GM13976 (cell line): Measurements from ENCODE around the gene RPS6KA2.

Experiments used
- DNase-seq: peaks from one replicate; pipeline ENCODE4 v3.0.0; 2012; ENCODE audit warnings: low spot score
- CTCF ChIP-seq: IDR thresholded peaks from 2 replicates; pipeline ENCODE4 v1.5.1; 2012; ENCODE audit warnings: borderline replicate concordance, mild to moderate bottlenecking; ENCODE audit not compliant: insufficient read depth; ENCODE audit errors: extremely low read depth, missing control alignments, control extremely low read depth
- in situ Hi-C: fragments of 300-500 bp; cut with MboI; formaldehyde crosslinking; loops from one replicate; pipeline ENCODE4 v1.12.0; 2022; ENCODE audit warnings: low sequenced_read_pairs, mixed read lengths, inconsistent platforms; ENCODE audit not compliant: unreplicated experiment

RPS6KA2 gene

GRCh38 chr6:166627033-166627874, at the start of gene RPS6KA2:
TSS of gene RPS6KA2 (minus strand) at chr6:166627251. CDS start at chr6:166627019, 232 bp downstream.
- TF ChIP-seq CTCF: no peak
- in situ Hi-C loops: no loop called here
- DNase-seq: peak; percentile 99

GRCh38 chr6:166676270-166676860, 49.3 kb upstream of the RPS6KA2 start:
- in situ Hi-C loops: no loop called here

GRCh38 chr6:166675736-166676135, 48.7 kb upstream of the RPS6KA2 start:
- TF ChIP-seq CTCF: no peak
- no peak for DNase-seq
- in situ Hi-C loops: no loop called here

More at GRCh38 chr6:166676270-166676860, 49.3 kb upstream of the RPS6KA2 start:
- TF ChIP-seq CTCF: no peak
- no peak for DNase-seq

GRCh38 chr6:166673309-166673708, 46.3 kb upstream of the RPS6KA2 start:
- in situ Hi-C loops: no loop called here
- DNase-seq: no peak
- TF ChIP-seq CTCF: no peak

- in situ Hi-C loops: no loop called here
- DNase-seq: no peak
- TF ChIP-seq CTCF: no peak
These were observed 45.7 kb upstream of the RPS6KA2 start for GRCh38 chr6:166672624-166673206.

- in situ Hi-C loops: no loop called here
- TF ChIP-seq CTCF: no peak
- no peak for DNase-seq
These were observed 45.1 kb upstream of the RPS6KA2 start for GRCh38 chr6:166672146-166672545.
